ENCODE results near the gene GIT1. TPM values are rescaled to one million over a fixed set of nuclear protein-coding genes. Genes with fewer than 3 reads are reported as not detected.
A peak's percentile ranks its signal among the peaks of the same experiment; 100 is the strongest.
"Not testable (repeated sequence)": the region's sequence is repeated elsewhere in the genome, so short reads cannot be mapped to it uniquely, and the experiment has no call there.

Gene GIT1
- total and polyA plus RNA-seq, 11 donors = 23.0 to 52.9 (median 31.4) TPM

- peaks cover 0 to 3% (median 0%) of the 10 kb centered on the region in 9 donors for H3K36me3 ChIP-seq
- WGBS, 4 donors = 75 to 85% (median 82%) methylated on average over 17 to 18 of the region's 18 CpGs
- H3K4me1 ChIP-seq = peaks cover 0 to 52% (median 14%) of the 10 kb centered on the region in 12 donors
- H3K27ac ChIP-seq = peak overlapping the region in 1 of 12 donors; percentile 37
- no peaks in the 10 kb centered on the region for H3K27me3 ChIP-seq
- no peak for ATAC-seq
- H3K9me3 ChIP-seq = no peaks in the 10 kb centered on the region
- H3K4me3 ChIP-seq = no peak overlapping the region
- DNase-seq = no peak
- TF ChIP-seq CTCF (IDR thresholded peaks at IDR 0.05) (no peak), POLR2A (IDR thresholded peaks at IDR 0.05) (no peak)
- intact Hi-C loops (cut with DNase I) = loop anchor here in 2 of 10 donors (10.0 kb wide), 2 partner anchors 418 to 922 kb away; no protein-coding TSS in a partner anchor
Measured at GRCh38 chr17:29562615-29563014, 26.8 kb downstream of the GIT1 start.

- no peak overlapping the region for H3K4me3 ChIP-seq
- H3K27me3 ChIP-seq = no peaks in the 10 kb centered on the region
- TF ChIP-seq CTCF (IDR thresholded peaks at IDR 0.05) = no peak
- no peak for TF ChIP-seq POLR2A (IDR thresholded peaks at IDR 0.05)
- DNase-seq = peak in 3 of 5 donors; percentile 27 to 45 (median 29)
- intact Hi-C loops (cut with DNase I) = loop anchor here in 2 of 10 donors (10.0 kb wide), 2 partner anchors 417 to 923 kb away; no protein-coding TSS in a partner anchor
- H3K27ac ChIP-seq = peak overlapping the region in 3 of 12 donors; percentile 14 to 37 (median 27)
- 57 to 69% (median 64%) methylated on average over 14 to 17 of the region's 17 CpGs for WGBS, 4 donors
- H3K4me1 ChIP-seq = peaks cover 0 to 52% (median 12%) of the 10 kb centered on the region in 12 donors
- peaks cover 0 to 3% (median 0%) of the 10 kb centered on the region in 9 donors for H3K36me3 ChIP-seq
- peak in 1 of 4 donors; percentile 50 for ATAC-seq
- no peaks in the 10 kb centered on the region for H3K9me3 ChIP-seq
Measured at GRCh38 chr17:29561554-29562517, 27.6 kb downstream of the GIT1 start.

GRCh38 chr17:29560316-29560715, 29.1 kb downstream of the GIT1 start:
- ATAC-seq (peak in 2 of 4 donors; percentile 32 to 51), DNase-seq (no peak)
- H3K9me3 ChIP-seq = no peaks in the 10 kb centered on the region
- peak overlapping the region in 1 of 12 donors; percentile 3 for H3K4me3 ChIP-seq
- peaks cover 0 to 38% (median 4%) of the 10 kb centered on the region in 12 donors for H3K4me1 ChIP-seq
- peak overlapping the region in 1 of 12 donors; percentile 37 for H3K27ac ChIP-seq
- no peaks in the 10 kb centered on the region for H3K27me3 ChIP-seq
- TF ChIP-seq POLR2A (IDR thresholded peaks at IDR 0.05) = no peak
- TF ChIP-seq CTCF (IDR thresholded peaks at IDR 0.05) = no peak
- intact Hi-C loops (cut with DNase I) = loop anchor here in 2 of 10 donors (10.0 kb wide), 2 partner anchors 416 to 924 kb away; no protein-coding TSS in a partner anchor
- WGBS, 4 donors = 84 to 94% (median 88%) methylated on average over 6 of the region's 6 CpGs
- H3K36me3 ChIP-seq = peaks cover 0 to 3% (median 0%) of the 10 kb centered on the region in 9 donors

GRCh38 chr17:29559640-29560039, 29.8 kb downstream of the GIT1 start:
- Histone ChIP-seq H3K4me1 (peaks cover 0 to 32% (median 4%) of the 10 kb centered on the region in 12 donors), H3K36me3 (peaks cover 0 to 3% (median 0%) of the 10 kb centered on the region in 9 donors), H3K9me3 (no peaks in the 10 kb centered on the region), H3K27ac (peak overlapping the region in 1 of 12 donors; percentile 37), H3K4me3 (no peak overlapping the region), H3K27me3 (no peaks in the 10 kb centered on the region)
- DNase-seq (no peak), ATAC-seq (no peak)
- 92 to 97% (median 95%) methylated on average over 2 of the region's 2 CpGs for WGBS, 4 donors
- TF ChIP-seq CTCF (IDR thresholded peaks at IDR 0.05) (no peak), POLR2A (IDR thresholded peaks at IDR 0.05) (no peak)
- intact Hi-C loops (cut with DNase I) = loop anchor here in 2 of 10 donors (10.0 kb wide), 2 partner anchors 415 to 925 kb away; no protein-coding TSS in a partner anchor

- H3K27ac ChIP-seq; DNase-seq; ATAC-seq; H3K36me3 ChIP-seq; H3K9me3 ChIP-seq; H3K27me3 ChIP-seq; intact Hi-C loops (cut with DNase I); H3K4me3 ChIP-seq: not testable (repeated sequence)
- WGBS, 4 donors = 91 to 95% (median 93%) methylated on average over 5 of the region's 5 CpGs
- H3K4me1 ChIP-seq = peaks cover 0 to 22% (median 4%) of the 10 kb centered on the region in 12 donors
Measured at GRCh38 chr17:29558139-29558538, 31.3 kb downstream of the GIT1 start.

Data from heart left ventricle (tissue), 16 donors.